NCI-H226 (cell line): ENCODE data around the gene DOCK1.
"Not testable (repeated sequence)": the region's sequence is repeated elsewhere in the genome, so short reads cannot be mapped to it uniquely, and the experiment has no call there.

Experiments
- DNase-seq: peaks from one replicate; pipeline ENCODE4 v3.0.0-alpha.2; 2015

DOCK1 gene

GRCh38 chr10:126903656-126904360, 1.4 kb upstream of the DOCK1 start:
- DNase-seq: no peak

DNA sequence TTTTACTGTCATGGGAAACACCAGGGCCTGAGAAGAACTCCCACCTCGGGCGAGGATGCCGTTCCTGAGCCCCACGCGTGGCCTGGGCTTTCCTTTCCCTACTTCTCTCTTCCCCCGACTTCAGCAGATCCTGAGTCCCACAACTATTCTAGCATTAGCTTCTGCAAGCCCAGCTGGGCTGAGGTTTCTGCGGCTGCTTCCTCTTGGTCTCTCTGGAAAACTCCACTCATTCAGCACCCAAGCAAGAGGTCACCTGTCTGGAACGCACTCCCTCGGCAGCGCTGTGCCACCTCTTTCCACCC, 761 bp upstream of the DOCK1 start:
- no peak for DNase-seq

DNA sequence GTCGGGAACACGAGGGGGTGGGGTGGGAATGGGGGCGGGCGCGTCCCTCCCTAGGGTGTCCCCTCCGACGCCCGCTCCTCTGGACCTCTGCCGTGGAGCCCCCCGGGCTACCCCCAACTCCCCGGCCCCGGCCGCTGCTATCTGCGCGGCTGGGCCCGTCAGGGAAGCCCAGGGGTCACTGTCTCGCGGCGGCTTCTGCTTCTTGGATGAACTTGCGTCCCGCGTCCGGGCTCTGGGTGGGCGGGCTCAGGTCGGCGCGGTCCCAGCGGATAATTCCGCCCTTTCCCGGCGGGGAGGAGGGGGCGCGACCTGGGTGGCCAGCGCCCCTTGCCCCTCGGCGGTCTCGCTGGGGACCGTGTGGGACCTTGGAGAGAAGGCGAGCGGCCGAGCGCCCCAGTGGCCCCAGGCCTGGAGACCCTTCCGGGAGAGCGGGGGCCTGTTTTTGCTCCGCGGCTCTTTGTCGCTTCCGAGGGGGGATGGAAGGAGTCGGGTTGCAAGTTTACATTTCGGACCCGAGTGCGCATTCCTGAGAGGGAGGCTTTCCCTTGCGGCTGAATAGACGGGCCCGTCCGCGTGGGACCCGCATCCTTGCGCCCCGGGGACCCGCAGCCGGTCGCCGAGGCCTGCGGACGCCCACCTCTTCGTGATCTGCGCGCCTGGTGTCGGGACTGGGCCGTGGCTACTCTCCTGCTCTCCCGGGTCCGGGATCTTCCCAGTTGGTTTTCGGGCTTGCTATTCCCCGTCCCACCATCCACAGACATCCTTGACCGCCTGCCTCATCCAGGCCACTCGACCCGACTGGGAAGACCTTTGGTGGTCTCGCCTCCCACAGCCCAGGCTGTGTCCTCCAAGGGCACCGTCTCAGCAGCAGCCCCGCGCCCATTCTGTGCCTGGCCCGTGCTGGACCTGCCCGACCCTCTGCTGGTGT, 812 bp downstream of the DOCK1 start:
- DNase-seq: no peak

DNA sequence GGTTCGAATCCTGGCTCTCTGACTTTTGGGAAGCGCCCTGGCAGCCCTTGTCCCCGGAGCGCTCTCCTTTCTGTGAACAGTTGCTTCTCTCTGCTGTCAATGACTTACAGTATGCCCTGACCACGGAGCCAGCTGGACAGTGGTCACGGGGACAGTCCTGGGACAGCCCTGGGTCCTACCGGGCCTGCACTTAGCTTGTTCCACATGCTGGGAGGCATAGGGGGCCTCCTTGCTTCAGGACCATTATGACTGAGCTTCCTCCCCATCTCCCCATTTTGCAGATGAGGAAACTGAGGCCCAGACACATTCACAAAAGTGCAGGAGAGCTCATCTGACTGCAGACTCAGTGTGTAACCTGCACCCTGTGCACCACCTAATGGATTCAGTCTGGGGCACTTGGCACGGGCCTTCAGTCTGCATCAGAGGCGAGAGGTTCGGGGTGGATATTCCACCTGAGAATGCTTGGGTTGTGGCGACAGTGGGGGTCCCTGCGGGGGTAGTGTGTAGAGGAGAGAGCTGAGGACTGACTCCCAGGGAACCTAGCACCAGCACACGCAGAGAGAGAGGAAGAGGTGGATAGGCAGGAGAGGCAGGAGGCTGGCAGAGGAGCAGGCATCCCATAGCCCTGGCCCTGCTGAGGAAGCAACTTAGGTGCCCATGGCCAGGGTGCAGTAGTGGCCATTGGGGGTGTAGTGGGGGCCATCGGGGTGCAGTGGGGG, 1.6 kb downstream of the DOCK1 start:
- no peak for DNase-seq

DNA sequence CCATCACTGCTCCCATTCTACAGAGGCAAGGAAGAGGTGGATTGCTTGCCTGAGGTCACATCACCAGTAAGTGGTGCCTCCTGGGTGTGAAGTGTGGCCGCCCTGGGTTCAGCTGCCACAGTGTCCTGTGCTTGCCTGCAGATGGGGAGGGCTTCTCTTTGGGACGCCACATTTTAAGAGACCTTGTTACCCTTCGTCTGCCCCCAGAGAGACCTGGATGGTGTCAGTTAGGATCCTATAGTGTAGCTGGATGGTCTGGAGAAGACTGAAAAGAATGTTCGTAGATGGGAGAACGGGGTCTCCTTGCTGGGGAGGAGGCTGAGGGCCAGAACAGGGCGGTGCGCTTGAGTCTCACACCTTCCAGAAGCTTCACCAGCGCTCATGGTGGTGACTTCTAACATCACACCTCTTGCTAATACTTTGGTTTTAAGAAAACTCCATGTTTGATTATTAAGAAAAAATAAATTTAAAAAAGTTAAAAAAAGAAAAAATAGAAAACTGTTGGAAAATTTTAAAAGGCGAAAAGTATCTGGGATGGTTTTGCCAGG, 2.3 kb downstream of the DOCK1 start:
- DNase-seq: no peak

- DNase-seq: no peak
Measured at GRCh38 chr10:126908225-126908624, 3.0 kb downstream of the DOCK1 start.

- no peak for DNase-seq
Measured at GRCh38 chr10:126908729-126909128, 3.5 kb downstream of the DOCK1 start.

- DNase-seq: no peak
Measured at GRCh38 chr10:126909147-126909546, 3.9 kb downstream of the DOCK1 start.

GRCh38 chr10:126910196-126910595, 5.0 kb downstream of the DOCK1 start:
- no peak for DNase-seq

DNA sequence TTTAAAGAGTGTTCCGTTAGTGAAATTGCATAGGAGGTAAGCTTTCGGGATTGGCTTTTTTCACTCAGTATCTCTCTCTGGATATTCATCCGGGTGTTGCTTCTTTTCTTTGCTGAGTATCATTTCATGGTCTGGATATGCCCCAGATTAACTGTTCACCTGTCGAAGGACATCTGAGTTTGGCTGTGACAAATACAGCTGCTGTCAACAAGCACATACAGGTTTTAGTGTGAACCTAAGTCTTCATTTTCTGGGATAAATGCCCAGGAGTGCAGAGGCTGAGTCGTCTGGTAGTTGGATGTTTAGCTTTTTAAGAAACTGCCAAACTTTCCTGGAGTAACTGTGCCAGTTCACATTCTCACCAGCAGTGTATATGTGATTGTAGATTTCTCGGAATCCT, 5.6 kb downstream of the DOCK1 start:
- DNase-seq: no peak

- DNase-seq: no peak
Measured at GRCh38 chr10:126911301-126911700, 6.1 kb downstream of the DOCK1 start.

DNA sequence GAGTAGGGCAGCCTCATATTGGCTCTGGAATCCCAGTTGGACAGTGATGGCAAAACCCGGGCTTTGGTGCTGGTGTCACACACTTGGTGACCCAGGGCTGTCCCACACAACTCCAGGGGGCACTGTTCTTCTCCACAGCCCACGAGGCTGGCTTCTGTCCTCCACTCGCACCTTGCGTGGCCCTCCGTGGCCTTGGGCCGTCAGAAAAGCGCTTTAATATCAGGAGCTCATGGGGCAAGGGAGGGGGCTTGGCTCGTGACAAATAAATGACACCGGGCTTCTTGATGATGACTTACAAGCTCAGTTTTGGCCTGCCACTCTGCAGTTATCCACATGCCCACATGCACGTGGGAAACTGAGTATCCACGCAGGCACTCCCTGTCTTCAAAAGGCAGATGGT, 8.1 kb downstream of the DOCK1 start:
- DNase-seq: no peak

DNA sequence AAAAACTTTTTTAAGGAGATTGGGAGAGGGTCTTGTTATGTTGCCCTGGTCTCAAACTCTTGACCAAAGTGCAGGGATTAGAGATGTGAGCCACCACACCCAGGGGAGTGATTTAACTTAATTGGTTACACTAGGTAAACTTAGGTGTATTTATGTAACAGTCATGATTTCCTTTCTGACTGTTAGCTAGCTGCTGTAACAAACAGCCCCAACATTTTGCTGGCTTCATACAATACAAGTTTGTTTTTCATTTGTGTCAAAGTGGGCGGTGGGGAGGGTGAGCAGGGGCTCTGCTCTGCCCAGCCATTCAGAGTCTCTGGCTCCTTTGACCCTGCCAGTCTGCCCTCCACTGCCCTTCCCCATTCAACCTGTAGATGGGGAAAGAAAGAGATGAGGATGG, 9.3 kb downstream of the DOCK1 start:
- DNase-seq: no peak

DNA sequence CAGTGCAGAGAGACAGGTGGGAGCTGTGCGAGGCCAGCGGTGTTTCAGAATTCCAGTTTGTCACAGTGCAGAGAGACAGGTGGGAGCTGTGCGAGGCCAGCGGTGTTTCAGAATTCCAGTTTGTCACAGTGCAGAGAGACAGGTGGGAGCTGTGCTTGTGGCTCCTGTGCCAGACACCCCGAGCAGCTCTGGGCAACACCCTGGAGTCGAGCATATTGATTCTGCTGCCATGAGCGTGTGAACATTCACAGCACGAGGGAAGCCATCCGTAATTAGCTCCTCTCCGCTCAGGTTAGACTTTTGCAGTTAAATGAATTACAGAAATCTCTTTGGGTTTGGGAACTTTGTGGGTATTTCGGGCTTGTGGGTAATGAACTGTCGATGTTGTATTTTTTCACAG, 11.7 kb downstream of the DOCK1 start:
- DNase-seq: not testable (repeated sequence)

- DNase-seq: no peak
Measured at GRCh38 chr10:126917375-126917774, 12.1 kb downstream of the DOCK1 start.

DNA sequence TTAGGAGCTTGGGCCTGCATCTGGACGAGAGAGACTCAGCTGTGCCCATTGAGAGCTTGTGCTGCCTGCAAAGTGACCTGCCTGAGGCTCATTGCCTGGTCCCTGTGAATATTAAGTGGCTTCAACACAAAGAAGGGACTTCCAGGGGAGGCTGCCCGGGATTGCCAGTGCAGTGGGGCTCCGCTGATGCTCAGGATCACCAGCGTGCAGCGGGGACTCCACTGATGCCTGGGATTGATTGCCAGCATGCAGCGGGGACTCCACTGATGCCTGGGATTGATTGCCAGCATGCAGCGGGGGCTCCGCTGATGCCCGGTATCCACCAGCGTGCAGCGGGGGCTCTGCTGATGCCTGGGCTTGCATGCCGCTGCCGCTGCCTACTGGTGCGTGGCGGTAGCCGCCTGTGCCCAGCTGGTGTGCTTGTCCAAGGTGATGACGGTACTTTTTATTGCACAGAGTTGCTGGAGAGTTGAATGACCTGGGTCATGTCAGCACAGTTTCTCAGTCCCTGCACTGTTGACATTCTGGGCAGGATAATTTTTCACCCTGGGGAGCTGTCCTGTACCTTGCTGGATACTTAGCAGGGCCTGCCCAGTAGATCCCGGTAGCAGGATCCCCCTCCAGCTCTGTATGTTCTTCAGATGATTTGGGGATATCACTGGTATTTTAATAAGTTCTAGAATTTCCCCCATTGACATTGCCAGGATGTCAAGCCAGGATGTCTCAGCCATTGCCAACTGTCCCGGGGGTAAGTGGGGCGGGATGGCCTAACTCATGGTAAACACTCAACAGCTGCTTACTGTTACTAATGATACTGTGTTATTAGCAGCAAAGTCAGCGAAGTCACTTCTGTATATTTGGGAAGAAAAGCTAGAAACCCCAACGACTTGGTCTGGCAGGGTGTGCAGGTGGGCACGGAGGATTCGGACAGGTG, 13.0 kb downstream of the DOCK1 start:
- no peak for DNase-seq

DNA sequence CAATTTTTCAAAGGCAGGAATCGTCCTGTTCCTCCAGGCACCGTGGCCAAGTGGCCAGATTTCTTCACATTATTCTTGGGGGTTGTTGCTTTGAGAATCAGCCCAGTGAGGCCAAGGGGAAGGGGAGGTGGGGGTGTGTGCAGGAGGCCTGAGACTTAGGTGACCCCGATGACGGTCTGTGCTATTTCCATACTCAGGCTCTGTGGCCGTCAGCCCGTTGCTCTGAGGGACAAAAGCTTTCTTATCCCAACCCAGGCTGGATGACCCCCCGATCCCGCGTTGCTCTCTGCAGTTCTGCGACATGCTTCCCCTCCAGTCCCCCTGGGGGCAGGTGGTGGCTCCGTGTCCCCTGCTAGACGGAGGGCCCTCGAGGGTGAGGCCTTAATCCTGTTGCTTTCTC, 14.2 kb downstream of the DOCK1 start:
- no peak for DNase-seq

GRCh38 chr10:126921162-126921561, 15.9 kb downstream of the DOCK1 start:
- DNase-seq: no peak

- peak; percentile 8 for DNase-seq
Measured at GRCh38 chr10:126921974-126922525, 16.8 kb downstream of the DOCK1 start.

DNA sequence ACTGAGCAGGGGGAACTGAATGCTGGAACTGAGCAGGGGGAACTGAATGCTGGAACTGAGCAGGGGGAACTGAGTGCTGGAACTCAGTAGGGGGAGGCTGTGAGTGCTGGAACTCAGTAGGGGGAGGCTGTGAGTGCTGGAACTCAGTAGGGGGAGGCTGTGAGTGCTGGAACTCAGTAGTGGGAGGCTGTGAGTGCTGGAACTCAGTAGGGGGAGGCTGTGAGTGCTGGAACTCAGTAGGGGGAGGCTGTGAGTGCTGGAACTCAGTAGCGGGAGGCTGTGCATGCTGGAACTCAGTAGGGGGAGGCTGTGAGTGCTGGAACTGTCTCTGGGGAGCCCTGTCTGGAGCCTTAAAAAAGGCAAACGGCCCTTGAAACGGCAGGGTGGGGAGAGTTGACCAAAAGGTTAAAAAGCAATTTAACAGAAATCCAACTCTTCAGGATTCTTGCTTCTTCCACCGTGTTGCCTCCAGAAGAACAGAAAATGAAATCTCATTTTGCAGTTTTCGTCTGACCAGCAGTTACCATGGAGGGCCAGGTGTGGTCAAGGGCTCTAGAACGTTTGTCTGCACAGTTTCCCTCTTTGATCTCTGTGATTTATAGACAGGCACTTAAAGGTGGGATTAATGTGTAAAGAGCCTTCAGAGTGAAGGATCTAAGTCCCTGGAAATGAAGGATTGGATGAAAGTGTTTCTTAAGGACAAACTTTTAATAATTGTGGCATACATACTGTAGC, 19.1 kb downstream of the DOCK1 start:
- DNase-seq: no peak

DNA sequence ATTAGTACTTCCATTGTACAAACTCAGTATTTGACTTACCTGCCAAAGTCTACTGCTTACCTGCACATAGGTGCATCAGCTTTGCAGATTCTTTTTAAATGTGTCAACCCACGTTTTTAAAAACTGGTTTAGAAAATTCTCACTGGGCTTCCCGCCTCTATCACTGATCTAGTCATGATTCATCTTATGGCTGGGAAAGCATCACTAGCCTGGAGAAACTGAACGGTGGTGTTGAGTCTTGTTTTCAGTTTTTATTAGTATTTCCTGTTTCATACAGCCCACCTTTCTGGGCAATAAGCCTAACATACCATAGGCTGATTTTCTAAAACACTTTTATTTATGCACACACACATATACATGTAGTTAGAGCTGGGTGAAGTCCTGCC, 19.7 kb downstream of the DOCK1 start:
- DNase-seq: no peak
